UCSD-AML1 (cell line): ENCODE measurements around the gene KMO.

Experiments used
- DNase-seq: peaks from one replicate; lab custom pipeline; 2025; ENCODE audit not compliant: unreplicated experiment; lab: John Stamatoyannopoulos, UW

KMO gene

GRCh38 chr1:241624935-241625334 lies 92.8 kb downstream of the KMO start:
- no peak for DNase-seq

- DNase-seq, result no peak
Measured at GRCh38 chr1:241627453-241628259, 95.5 kb downstream of the KMO start.

GRCh38 chr1:241630005-241630404 lies 97.8 kb downstream of the KMO start:
- DNase-seq, result no peak

- no peak for DNase-seq
Measured at GRCh38 chr1:241630476-241630875, 98.3 kb downstream of the KMO start.

- DNase-seq, result no peak
Measured at GRCh38 chr1:241630899-241631298, 98.7 kb downstream of the KMO start.

DNA sequence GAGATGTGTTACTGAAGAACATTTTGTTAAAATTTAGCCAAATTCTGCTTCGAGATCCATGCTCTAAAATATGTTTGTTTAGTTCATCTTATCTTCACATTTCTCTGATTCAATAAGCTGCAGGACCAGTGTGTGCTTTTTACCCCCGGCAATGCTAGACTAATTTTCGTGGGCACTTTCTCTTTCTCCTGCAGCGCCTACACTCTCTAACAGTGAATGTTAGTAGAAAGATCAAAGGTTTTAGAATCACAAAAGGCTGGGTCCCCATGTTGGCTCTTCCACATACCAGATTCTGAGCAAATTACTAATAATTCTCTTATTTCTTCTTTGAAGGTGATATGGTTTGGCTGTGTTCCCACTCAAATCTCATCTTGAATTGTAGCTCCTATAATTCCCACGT lies 99.5 kb downstream of the KMO start:
- no peak for DNase-seq

GRCh38 chr1:241632987-241633386 lies 100.8 kb downstream of the KMO start:
- DNase-seq, result no peak

DNA sequence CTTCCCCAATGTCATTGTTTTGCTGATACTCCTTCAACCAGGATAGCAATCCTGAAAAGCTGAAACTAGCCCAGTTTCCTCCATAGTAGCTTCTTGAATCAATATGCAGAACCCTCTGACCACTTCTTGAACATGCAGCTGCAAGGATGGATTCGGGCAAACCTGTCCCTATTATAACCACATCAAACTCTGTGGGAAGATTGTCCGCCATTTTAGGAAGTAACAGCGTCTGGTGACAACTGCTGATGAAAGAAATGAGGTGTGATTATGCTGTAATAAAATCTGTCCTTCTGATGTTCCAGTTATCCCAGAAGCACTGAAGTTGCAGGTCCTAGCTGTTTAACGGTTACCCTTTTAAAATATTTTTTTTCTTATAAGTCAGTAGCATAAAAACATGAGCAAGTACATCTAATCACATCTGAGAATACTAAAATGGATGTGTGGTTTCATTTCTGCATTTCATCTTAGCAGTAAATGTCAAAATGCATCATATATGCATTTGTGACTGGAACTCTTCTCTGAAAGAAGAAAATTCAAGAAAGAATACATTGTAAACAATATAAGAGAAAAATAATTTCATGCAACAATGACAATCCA lies 103.5 kb downstream of the KMO start:
- no peak for DNase-seq

DNA sequence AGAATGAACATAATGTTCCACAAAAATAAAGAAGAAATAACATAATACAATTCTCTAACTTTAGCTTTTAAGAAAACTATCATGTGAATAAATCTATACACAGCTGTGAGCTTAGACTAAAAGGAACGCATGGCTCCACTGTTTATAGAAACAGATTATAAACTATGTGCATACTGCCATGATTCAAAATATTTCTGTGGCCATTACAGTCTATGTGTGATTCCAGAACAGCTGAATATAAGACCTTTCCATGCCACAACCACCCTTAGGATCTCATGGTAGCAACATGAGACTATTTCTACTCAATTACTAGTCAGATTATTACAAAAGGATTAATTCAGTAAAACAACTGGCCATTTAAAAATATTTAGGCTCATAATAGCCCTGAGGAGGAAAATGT lies 104.1 kb downstream of the KMO start:
- DNase-seq, result no peak

DNA sequence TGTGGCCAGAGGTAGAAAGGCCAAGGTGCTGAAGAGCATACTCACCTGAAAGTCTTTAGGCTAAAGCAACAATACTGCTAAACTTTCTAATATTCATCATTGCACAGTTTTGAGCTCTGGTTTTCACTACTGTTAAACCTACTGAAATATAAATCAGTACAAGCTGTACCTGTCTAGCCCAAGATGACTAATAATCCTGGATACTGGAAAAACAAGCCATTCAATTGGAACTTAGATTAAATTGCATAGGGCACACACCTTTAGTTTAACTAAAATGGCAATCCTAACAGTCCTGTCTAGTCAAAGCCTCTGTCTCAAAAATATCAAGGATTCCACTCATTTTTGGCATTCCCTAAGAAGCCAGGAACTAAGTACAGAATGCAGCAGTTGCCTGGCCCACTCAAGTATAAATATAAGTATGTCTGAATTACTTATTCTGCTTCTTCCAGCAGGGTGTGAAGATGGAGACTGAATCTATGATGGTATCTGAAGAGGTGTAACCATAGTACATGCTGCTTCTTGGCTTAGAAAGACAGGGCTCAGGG lies 104.9 kb downstream of the KMO start:
- no peak for DNase-seq

DNA sequence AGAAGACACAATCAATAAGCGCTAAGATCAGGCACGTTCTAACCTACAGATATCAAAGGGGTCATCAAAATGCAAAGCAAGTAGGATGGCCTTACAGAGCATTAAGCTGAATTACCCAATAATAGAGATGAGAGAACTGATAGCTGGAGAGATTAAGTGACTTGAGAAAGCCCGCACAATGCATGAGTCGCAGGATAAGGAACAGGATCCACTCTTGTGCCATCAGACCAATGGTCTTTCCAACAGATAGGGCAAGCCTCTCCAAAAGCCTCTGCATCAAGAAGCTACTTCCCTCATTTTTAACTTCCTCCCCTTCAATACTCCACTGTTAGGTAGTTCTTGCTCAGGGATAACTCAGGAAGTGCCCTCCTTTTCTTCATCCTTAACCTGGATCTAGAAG lies 105.4 kb downstream of the KMO start:
- no peak for DNase-seq

DNA sequence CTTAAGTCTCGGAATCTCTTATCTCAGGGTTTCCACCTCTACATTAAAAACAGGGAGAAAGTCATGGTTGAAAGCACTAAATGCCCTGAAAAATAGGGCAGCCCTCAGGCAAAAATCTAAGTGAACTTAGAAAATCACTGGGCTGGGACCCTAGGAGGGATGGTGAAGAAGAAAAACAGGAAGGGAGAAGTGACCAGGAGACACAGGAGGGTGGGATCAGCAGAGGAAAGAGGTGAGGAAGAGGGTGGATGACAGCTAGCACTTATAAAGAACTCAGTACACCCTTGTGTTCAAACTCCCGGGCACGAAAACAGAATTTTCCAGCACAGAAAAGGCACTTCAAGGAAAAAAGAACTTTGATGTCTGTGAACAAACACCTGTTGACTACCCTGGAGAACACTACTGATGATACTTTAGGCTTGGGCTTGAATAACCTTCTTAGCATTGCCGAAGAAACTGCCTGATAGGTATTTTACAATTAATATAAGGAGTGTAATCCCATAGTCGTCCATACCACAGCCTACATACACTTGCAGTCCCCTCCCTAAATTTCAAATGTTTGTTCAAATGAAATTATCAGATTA lies 106.0 kb downstream of the KMO start:
- DNase-seq, result no peak

DNA sequence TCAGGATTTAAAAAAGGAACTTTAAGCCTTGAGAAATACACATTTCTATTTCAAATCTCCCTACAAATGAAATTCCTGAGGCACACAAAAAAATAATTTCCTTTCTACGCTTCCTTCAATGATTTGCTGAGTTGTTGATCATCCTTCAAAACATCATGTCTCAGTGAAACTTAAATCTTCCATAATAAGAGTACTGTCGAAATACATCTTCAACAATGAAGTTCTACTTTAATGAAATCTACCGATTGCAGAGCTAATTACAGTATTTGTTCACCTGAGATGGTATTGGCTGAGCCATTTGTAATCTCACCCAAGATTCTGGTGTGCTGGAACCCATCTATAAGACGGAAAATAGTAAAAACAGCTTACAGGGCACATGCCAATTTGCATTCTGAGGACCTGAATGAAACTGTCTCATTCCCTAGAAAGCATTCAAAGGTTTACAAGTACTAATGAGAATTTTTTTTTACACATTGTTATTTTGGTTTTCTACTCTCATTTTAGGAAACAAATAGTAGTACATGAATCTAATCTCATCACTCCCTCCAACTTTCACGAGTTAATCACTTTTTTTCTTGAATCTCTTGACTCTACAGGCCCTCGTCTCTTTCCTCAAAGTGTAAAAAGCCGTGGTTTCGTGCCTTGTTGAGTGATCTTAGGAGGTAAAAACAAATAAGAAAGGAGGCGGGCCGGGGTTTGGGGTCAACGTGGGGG lies 106.9 kb downstream of the KMO start:
- no peak for DNase-seq

GRCh38 chr1:241639623-241640148 lies 107.5 kb downstream of the KMO start:
- peak; percentile 54 for DNase-seq

- peak; percentile 95 for DNase-seq
Measured at GRCh38 chr1:241640149-241640866, 108.1 kb downstream of the KMO start, which contains the start of the genes CHML and OPN3. Gene CHML (minus strand): TSS chr1:241640369. CDS start chr1:241635766, 4,603 bp downstream. Gene OPN3 (minus strand): TSS chr1:241640369. CDS start chr1:241640254, 115 bp downstream.

DNA sequence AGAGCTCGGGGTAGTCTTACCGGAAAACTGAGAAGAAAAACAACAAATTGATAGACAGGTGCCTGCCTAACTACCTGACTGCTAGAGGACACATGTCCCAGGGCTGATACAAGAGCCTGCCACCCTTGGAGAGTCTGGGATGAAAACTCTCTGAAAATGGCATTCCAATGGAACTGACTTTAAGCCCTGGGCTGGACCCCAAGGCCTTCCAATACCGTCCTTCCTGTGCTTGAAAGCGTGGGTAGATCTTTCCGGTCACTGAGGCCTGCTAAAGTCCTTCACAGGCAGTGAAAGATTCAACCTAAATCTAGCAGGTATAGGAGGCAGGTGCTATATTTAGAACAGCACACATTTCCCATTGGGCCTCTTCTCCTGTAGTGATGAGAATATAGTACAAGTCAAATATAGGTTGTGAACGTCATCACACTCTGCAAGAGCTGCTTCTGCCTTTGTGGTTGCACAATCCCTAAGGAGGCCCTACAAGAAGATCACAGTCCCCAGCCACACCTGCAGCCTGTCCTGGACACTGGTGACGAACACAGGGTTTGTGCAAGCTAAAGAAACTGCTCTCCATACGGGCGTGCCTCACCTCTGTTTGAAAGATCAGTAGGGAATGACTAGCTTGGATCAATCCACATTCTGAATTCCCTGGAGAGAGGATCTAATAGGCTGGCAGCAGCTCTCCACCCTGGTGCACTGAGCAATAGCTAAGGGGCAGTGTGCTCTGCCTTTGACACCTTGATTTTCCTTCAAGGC lies 108.9 kb downstream of the KMO start:
- no peak for DNase-seq

DNA sequence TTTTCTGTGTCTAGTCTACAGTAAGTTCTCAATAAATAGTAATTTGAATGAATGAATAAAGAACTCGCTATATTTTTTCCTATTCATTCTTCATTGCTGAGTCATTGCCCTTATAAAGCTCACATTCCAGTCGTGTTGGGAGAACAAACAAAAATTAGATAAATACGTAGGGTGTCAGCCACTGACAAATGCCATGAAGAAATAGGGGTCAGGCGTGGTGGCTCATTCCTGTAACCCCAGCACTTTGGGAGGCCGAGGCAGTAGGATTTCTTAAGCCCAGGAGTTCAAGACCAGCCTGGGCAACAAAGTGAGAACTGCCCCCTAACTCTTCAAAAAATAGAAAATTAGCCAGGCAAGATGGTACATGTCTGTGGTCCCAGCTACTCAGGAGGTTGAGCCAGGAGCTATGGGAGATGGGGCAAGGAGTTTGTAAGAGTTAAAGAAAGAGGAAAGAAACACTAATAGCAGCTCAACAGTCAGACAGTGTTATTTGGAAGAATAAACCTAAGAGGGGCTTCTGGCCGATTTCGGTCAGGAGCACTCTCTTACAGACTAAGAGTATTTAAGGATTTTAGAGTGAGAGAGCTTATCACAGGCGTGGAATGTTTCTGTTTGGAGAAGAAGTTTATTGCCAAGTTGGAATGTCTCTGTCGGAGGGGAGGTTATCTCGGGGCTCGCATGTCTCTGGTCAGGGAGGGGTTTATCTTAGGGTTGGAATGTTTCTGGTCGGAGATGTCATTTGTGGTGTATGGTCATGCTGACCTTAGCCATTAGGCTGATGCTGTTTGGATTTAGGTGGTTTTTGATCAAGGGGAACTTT lies 109.8 kb downstream of the KMO start:
- DNase-seq, result no peak

GRCh38 chr1:241642593-241642944 lies 110.4 kb downstream of the KMO start:
- no peak for DNase-seq

DNA sequence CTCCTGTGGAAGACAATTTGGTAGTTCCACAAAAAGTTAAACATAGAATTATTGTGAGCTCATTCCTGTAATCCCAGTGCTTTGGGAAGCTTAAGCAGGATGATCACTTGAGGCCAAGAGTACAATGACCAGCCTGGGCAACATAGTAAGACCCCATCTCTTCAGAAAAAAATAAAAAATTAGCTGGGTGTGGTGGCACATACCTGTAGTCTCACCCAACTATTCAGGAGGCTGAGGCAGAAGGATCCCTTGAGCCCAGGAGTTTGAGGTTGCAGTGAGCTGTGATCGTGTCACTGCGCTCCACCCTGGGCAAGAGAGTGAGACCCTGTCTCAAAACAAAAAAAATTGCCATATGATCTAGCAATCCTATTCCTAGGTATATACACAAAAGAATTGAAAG lies 112.1 kb downstream of the KMO start:
- no peak for DNase-seq
